ENCODE measurements around the gene TAB2.

GRCh38 chr6:149379977-149380376 is 62.5 kb downstream of the TAB2 start:
- TF ChIP-seq, protein P1, sequence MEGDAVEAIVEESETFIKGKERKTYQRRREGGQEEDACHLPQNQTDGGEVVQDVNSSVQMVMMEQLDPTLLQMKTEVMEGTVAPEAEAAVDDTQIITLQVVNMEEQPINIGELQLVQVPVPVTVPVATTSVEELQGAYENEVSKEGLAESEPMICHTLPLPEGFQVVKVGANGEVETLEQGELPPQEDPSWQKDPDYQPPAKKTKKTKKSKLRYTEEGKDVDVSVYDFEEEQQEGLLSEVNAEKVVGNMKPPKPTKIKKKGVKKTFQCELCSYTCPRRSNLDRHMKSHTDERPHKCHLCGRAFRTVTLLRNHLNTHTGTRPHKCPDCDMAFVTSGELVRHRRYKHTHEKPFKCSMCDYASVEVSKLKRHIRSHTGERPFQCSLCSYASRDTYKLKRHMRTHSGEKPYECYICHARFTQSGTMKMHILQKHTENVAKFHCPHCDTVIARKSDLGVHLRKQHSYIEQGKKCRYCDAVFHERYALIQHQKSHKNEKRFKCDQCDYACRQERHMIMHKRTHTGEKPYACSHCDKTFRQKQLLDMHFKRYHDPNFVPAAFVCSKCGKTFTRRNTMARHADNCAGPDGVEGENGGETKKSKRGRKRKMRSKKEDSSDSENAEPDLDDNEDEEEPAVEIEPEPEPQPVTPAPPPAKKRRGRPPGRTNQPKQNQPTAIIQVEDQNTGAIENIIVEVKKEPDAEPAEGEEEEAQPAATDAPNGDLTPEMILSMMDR (IDR thresholded peaks at IDR 0.05): no peak
- TF ChIP-seq POLR2A (IDR thresholded peaks at IDR 0.05): no peak
- no peak for TF ChIP-seq EP300 (IDR thresholded peaks at IDR 0.05; ENCODE audit: low read depth)
